H9 (cell line): Measurements from ENCODE around the gene CSNK1G1. TPM values are rescaled to one million over a fixed set of nuclear protein-coding genes. Genes with fewer than 3 reads are reported as not detected.
A peak's percentile ranks its signal among the peaks of the same experiment; 100 is the strongest.

Experiments
- DNase-seq: peaks from one replicate; pipeline ENCODE4 v3.0.0-alpha.2; 2017
- H2AFZ ChIP-seq: one replicate; pipeline ENCODE4 v1.6.1; 2013; ENCODE audit warnings: mild to moderate bottlenecking, low read length, control low read depth, moderate library complexity
- H2AK5ac ChIP-seq: 2 replicates; pipeline ENCODE4 v1.6.1; 2013; ENCODE audit warnings: low read length, control low read depth, mixed read lengths; ENCODE audit not compliant: insufficient read length
- H2BK120ac ChIP-seq: one replicate; pipeline ENCODE4 v1.6.1; 2013; ENCODE audit warnings: low read depth, mild to moderate bottlenecking, low read length, control low read depth, inconsistent platforms; ENCODE audit not compliant: poor library complexity, severe bottlenecking
- H2BK12ac ChIP-seq: 2 replicates; pipeline ENCODE4 v1.6.1; 2013; ENCODE audit warnings: low read length, control low read depth, mixed read lengths, low read depth; ENCODE audit not compliant: insufficient read length
- H2BK15ac ChIP-seq: 2 replicates; pipeline ENCODE4 v1.6.1; 2013; ENCODE audit warnings: low read depth, low read length, control low read depth
- H2BK20ac ChIP-seq: one replicate; pipeline ENCODE4 v1.6.1; 2013; ENCODE audit warnings: low read depth, mild to moderate bottlenecking, low read length, control low read depth, inconsistent platforms; ENCODE audit not compliant: poor library complexity, severe bottlenecking
- H2BK5ac ChIP-seq: 2 replicates; pipeline ENCODE4 v1.6.1; 2013; ENCODE audit warnings: low read length, control low read depth, mixed read lengths; ENCODE audit not compliant: insufficient read length
- H3K14ac ChIP-seq: 2 replicates; pipeline ENCODE4 v1.6.1; 2013; ENCODE audit warnings: low read length, control low read depth; ENCODE audit not compliant: insufficient read depth
- H3K18ac ChIP-seq: 2 replicates; pipeline ENCODE4 v1.6.1; 2013; ENCODE audit warnings: low read depth, mild to moderate bottlenecking, mixed read lengths, low read length, control low read depth; ENCODE audit not compliant: insufficient read length
- H3K23ac ChIP-seq: 2 replicates; pipeline ENCODE4 v1.6.1; 2013; ENCODE audit warnings: low read length, control low read depth, mixed read lengths, low read depth; ENCODE audit not compliant: insufficient read length
- H3K23me2 ChIP-seq: 2 replicates; pipeline ENCODE4 v1.6.1; 2013; ENCODE audit warnings: low read depth, mild to moderate bottlenecking, mixed read lengths, low read length, control low read depth; ENCODE audit not compliant: insufficient read length, poor library complexity, severe bottlenecking
- H3K27ac ChIP-seq: 2 replicates; pipeline ENCODE4 v1.5.1; 2013; ENCODE audit warnings: low read length, control low read depth, mixed read lengths, low read depth; ENCODE audit not compliant: insufficient read length
- H3K27me3 ChIP-seq: 2 replicates; pipeline ENCODE4 v1.6.1; 2013; ENCODE audit warnings: low read length, control low read depth, inconsistent platforms; ENCODE audit not compliant: insufficient read depth
- H3K4ac ChIP-seq: 2 replicates; pipeline ENCODE4 v1.6.1; 2013; ENCODE audit warnings: low read depth, mild to moderate bottlenecking, control low read depth, inconsistent platforms, low read length, moderate library complexity
- H3K4me1 ChIP-seq: 2 replicates; pipeline ENCODE4 v1.6.1; 2013; ENCODE audit warnings: low read length, control low read depth, inconsistent platforms; ENCODE audit not compliant: insufficient read depth
- H3K4me2 ChIP-seq: 2 replicates; pipeline ENCODE4 v1.6.1; 2013; ENCODE audit warnings: low read length, control low read depth, mixed read lengths; ENCODE audit not compliant: insufficient read length, insufficient read depth
- H3K56ac ChIP-seq: 2 replicates; pipeline ENCODE4 v1.6.1; 2013; ENCODE audit warnings: low read depth, mild to moderate bottlenecking, mixed read lengths, low read length, control low read depth; ENCODE audit not compliant: insufficient read length
- H3K79me1 ChIP-seq: 2 replicates; pipeline ENCODE4 v1.6.1; 2013; ENCODE audit warnings: low read depth, mild to moderate bottlenecking, moderate library complexity, low read length, control low read depth, inconsistent platforms; ENCODE audit not compliant: insufficient read depth, poor library complexity, severe bottlenecking
- H3K79me2 ChIP-seq: 2 replicates; pipeline ENCODE4 v1.6.1; 2013; ENCODE audit warnings: low read length, control low read depth, inconsistent platforms; ENCODE audit not compliant: insufficient read depth
- H3K9ac ChIP-seq: 2 replicates; pipeline ENCODE4 v1.6.1; 2013; ENCODE audit warnings: low read length, control low read depth, mixed read lengths; ENCODE audit not compliant: insufficient read length; ENCODE audit errors: extremely low read depth
- H3K9me3 ChIP-seq: one replicate; pipeline ENCODE4 v1.6.1; 2013; ENCODE audit warnings: low read depth, low read length, inconsistent platforms; ENCODE audit not compliant: control insufficient read depth
- H3T11ph ChIP-seq: one replicate; pipeline ENCODE4 v1.6.1; 2013; ENCODE audit warnings: mild to moderate bottlenecking, low read length, control low read depth, inconsistent platforms
- H4K20me1 ChIP-seq: one replicate; pipeline ENCODE4 v1.6.1; 2013; ENCODE audit not compliant: control insufficient read depth, insufficient read length, insufficient read depth
- H4K5ac ChIP-seq: 2 replicates; pipeline ENCODE4 v1.6.1; 2013; ENCODE audit warnings: low read depth, mild to moderate bottlenecking, mixed read lengths, low read length, control low read depth; ENCODE audit not compliant: insufficient read length
- H4K8ac ChIP-seq: replicated peaks from 2 replicates; pipeline ENCODE4 v1.6.1; 2013; ENCODE audit warnings: low read length, control low read depth, mixed read lengths, low read depth; ENCODE audit not compliant: insufficient read length
- H4K91ac ChIP-seq: 2 replicates; pipeline ENCODE4 v1.6.1; 2013; ENCODE audit warnings: low read depth, mild to moderate bottlenecking, moderate library complexity, mixed read lengths, low read length, control low read depth; ENCODE audit not compliant: insufficient read length
- H3K27ac Mint-ChIP-seq, 3 experiments: 2 replicates in 2 of 3; 3 replicates in 1 of 3; pipeline ENCODE4 v1.8.0; 2020 to 2021; ENCODE audit warnings: mixed read lengths in 3 of 3, mild to moderate bottlenecking in 1 of 3, moderate library complexity in 1 of 3
- H3K27me3 Mint-ChIP-seq: 2 replicates; pipeline ENCODE4 v1.8.0; 2021; ENCODE audit warnings: low read depth, mild to moderate bottlenecking, moderate library complexity, mixed read lengths
- H3K36me3 Mint-ChIP-seq, 3 experiments: 2 replicates in 2 of 3; 3 replicates in 1 of 3; pipeline ENCODE4 v1.8.0; 2020 to 2021; ENCODE audit warnings: low read depth in 3 of 3, mixed read lengths in 3 of 3; ENCODE audit not compliant: insufficient read depth in 1 of 3
- H3K4me1 Mint-ChIP-seq, 2 experiments: 2 replicates each; pipeline ENCODE4 v1.8.0; 2020; ENCODE audit warnings: mixed read lengths in 2 of 2
- H3K4me3 Mint-ChIP-seq, 2 experiments: 2 replicates in 1 of 2; 3 replicates in 1 of 2; pipeline ENCODE4 v1.8.0; 2020 to 2021; ENCODE audit warnings: mild to moderate bottlenecking in 2 of 2, mixed read lengths in 2 of 2, moderate library complexity in 1 of 2
- H3K9me3 Mint-ChIP-seq, 2 experiments: 2 replicates in 1 of 2; 3 replicates in 1 of 2; pipeline ENCODE4 v1.8.0; 2020; ENCODE audit warnings: mild to moderate bottlenecking in 2 of 2, mixed read lengths in 2 of 2, moderate library complexity in 1 of 2
- WGBS: extraction: QIAGEN DNeasy Blood & Tissue Kit; methylation state at CpG from one replicate; pipeline ENCODE4 v1.1.7; 2013; ENCODE audit warnings: missing lambda C conversion rate, low lambda C conversion rate, mixed read lengths; ENCODE audit not compliant: insufficient read length; ENCODE audit errors: extremely low coverage; 5-methylcytosine and 5-hydroxymethylcytosine counted together
- total RNA-seq: library from RNA; stranded (reverse); gene quantifications from 2 replicates; pipeline ENCODE4 v1.2.1, GENCODE V29; 2021
- TF ChIP-seq, protein P1 (sequence below): fragments of 200-600 bp; sonication (generic); conservative IDR thresholded peaks from 3 replicates; pipeline ENCODE4 v1.8.0; 2021; ENCODE audit warnings: antibody characterized with exemption, mild to moderate bottlenecking

CSNK1G1 gene
- total RNA-seq, 1 experiment from 2014 or later = 17.1 TPM

DNA sequence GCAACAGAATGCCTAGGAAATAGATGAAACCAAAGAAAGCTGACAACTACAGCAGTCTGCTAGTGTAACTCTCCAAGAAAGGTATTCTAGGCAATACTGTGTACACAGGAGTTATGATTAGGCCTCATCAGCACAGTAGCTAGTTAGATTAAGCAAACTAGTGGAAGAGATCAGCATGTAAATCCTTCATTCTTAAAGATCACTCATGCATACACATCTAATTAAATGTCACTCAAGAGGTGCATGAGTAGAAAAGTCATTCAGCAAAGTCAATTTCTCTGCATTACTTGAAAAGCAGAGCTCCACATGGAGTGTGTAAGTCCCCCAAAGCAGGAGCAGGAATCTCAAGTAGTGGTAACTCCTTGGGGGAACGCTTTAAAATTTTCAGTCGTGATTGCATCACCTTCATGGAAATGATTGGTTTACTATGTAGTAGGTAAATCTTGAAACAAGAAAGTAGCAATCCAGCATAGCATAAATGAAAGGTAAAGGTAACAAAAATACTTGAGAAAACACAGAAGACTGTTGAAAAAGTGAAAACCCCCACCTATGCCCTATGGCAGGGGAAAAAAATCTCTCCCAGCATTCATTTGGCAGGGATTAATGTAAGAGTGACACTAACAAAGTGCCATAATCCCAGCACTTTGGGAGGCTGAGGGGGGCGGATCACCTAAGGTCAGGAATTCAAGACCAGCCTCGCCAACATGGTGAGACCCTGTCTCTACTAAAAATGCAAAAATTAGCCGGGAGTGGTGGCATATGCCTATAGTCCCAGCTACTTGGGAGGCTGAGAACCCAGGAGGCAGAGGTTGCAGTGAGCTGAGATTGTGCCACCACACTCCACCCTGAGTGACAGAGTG lies 163.8 kb downstream of the CSNK1G1 start:
- H3K9ac ChIP-seq = no peak overlapping the region
- H3K4me2 ChIP-seq = no peak overlapping the region
- H3K23ac ChIP-seq = no peak overlapping the region
- no peak overlapping the region for H2BK20ac ChIP-seq
- no peak overlapping the region for H2BK15ac ChIP-seq
- H3K9me3 Mint-ChIP-seq = no peaks in the 10 kb centered on the region
- no peak for DNase-seq
- no peaks in the 10 kb centered on the region for H3K4me1 ChIP-seq
- H3K4me1 Mint-ChIP-seq = peaks cover 0 to 7% of the 10 kb centered on the region in 2 experiments; a peak in 1 of 4 replicates
- H3K9me3 ChIP-seq = no peaks in the 10 kb centered on the region
- no peak overlapping the region for H2AK5ac ChIP-seq
- no peak overlapping the region for H3K4me3 Mint-ChIP-seq
- no peak overlapping the region for H2BK5ac ChIP-seq
- no CpG with 5 or more reads among the region's 5 CpGs for WGBS
- no peaks in the 10 kb centered on the region for H3K27me3 ChIP-seq
- no peak overlapping the region for H3K18ac ChIP-seq
- H2BK12ac ChIP-seq = no peak overlapping the region
- no peaks in the 10 kb centered on the region for H3K79me1 ChIP-seq
- no peaks in the 10 kb centered on the region for H3K79me2 ChIP-seq
- no peak overlapping the region for H3K14ac ChIP-seq
- no peaks in the 10 kb centered on the region for H3K23me2 ChIP-seq
- no peak overlapping the region for H4K8ac ChIP-seq
- no peak overlapping the region for H3T11ph ChIP-seq
- H3K27ac Mint-ChIP-seq = peak overlapping the region in 1 of 3 experiments; percentile 47; a peak in 1 of 7 replicates
- H3K4ac ChIP-seq = no peak overlapping the region
- no peaks in the 10 kb centered on the region for H4K20me1 ChIP-seq
- H4K5ac ChIP-seq = no peak overlapping the region
- no peak overlapping the region for H2BK120ac ChIP-seq
- H3K27ac ChIP-seq = no peak overlapping the region
- H3K36me3 Mint-ChIP-seq = peaks cover 0 to 10% (median 9%) of the 10 kb centered on the region in 3 experiments; a peak in 4 of 7 replicates
- H3K27me3 Mint-ChIP-seq = no peaks in the 10 kb centered on the region
- TF ChIP-seq, protein P1, sequence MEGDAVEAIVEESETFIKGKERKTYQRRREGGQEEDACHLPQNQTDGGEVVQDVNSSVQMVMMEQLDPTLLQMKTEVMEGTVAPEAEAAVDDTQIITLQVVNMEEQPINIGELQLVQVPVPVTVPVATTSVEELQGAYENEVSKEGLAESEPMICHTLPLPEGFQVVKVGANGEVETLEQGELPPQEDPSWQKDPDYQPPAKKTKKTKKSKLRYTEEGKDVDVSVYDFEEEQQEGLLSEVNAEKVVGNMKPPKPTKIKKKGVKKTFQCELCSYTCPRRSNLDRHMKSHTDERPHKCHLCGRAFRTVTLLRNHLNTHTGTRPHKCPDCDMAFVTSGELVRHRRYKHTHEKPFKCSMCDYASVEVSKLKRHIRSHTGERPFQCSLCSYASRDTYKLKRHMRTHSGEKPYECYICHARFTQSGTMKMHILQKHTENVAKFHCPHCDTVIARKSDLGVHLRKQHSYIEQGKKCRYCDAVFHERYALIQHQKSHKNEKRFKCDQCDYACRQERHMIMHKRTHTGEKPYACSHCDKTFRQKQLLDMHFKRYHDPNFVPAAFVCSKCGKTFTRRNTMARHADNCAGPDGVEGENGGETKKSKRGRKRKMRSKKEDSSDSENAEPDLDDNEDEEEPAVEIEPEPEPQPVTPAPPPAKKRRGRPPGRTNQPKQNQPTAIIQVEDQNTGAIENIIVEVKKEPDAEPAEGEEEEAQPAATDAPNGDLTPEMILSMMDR = no peak
- no peak overlapping the region for H4K91ac ChIP-seq
- no peak overlapping the region for H2AFZ ChIP-seq
- no peak overlapping the region for H3K56ac ChIP-seq
